HG03432 (cell line): ENCODE measurements around the gene NTHL1.

Experiments used
- ATAC-seq: cut with Tn5 transposase; IDR thresholded peaks from one replicate; pipeline ENCODE4 v1.9.1; 2021; ENCODE audit warnings: mild to moderate bottlenecking, moderate library complexity; ENCODE audit not compliant: unreplicated experiment

Gene NTHL1

DNA sequence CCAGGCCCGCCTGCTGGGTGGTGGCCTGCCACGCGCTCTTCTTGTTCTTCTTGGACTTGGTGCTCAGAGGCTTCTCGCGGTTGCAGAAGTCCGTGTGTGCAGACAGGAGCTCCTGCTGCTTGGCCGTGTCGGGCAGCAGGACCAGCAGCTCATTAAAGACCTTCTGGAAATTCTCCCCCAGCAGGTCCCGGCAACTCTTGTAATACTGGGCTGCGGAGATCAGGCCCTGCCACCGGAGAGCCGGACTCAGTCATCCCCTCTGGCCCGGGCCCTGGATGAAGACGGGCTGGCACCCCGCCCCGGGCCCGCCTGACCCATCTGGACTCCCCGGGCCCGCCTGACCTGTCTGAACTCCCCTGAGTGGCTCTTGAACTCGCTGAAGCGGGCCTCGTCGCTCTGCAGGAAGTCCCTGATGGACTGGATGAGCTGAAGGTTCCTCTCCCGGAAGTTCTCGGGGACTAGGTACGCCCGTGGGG, 49.2 kb downstream of the NTHL1 start:
- ATAC-seq = no peak

- ATAC-seq = no peak
Measured at GRCh38 chr16:1997494-1998359, 49.9 kb downstream of the NTHL1 start.

DNA sequence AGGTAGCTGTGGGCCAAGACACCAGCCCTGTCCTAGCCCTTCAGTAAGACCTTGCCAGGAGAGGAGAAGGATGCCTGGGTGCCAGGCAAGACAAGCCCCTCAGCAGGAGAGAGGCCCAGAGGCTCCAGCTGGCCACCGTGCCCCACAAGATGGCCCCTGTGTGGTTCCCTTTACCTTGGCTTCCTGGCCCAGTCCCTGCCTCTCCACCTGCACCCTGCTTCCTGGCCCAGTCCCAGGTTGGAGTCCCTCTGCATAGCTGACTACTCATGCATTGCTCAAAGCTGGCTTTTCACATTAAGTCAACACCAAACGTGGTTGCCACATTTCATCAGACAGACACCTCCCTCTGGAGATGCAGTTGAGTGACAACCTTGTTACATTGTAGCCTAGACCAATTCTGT, 53.9 kb downstream of the NTHL1 start:
- ATAC-seq = no peak

GRCh38 chr16:1992704-1993317, 54.8 kb downstream of the NTHL1 start:
- no peak for ATAC-seq

GRCh38 chr16:1991948-1992703, 55.5 kb downstream of the NTHL1 start:
- peak; percentile 48 for ATAC-seq

DNA sequence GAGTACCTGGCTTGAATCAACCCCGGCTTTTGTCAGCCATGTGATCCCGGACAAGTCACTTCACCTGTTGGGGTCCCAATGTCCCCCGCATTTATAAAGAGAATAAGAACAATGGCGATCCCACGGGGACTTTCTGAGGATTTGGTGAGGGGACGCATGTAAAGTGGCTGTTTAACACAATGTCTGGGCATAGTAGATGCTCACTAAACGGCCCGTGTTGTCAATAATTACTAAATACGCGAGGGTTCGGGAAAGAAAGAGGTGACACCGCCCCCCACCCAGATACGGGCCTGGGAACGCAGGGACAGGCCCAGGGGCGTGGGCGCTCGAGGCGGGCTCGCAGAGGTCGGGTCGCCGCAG, 56.1 kb downstream of the NTHL1 start:
- no peak for ATAC-seq

- peak; percentile 35 for ATAC-seq
Measured at GRCh38 chr16:1991135-1991551, 56.5 kb downstream of the NTHL1 start.

- no peak for ATAC-seq
Measured at GRCh38 chr16:1990351-1991134, 57.1 kb downstream of the NTHL1 start.

GRCh38 chr16:1990101-1990350, 57.6 kb downstream of the NTHL1 start:
- no peak for ATAC-seq
